HG03066 (cell line): Measurements from ENCODE around the gene TMEM163.
"Not testable (repeated sequence)": the region's sequence is repeated elsewhere in the genome, so short reads cannot be mapped to it uniquely, and the experiment has no call there.

Experiments
- ATAC-seq: cut with Tn5 transposase; IDR thresholded peaks from one replicate; pipeline ENCODE4 v1.9.1; 2021; ENCODE audit warnings: low read depth; ENCODE audit not compliant: unreplicated experiment

The TMEM163 gene

GRCh38 chr2:134583997-134584520 is 134.7 kb downstream of the TMEM163 start:
- ATAC-seq: no peak

GRCh38 chr2:134583462-134583861 is 135.3 kb downstream of the TMEM163 start:
- ATAC-seq: no peak

GRCh38 chr2:134582547-134582899 is 136.3 kb downstream of the TMEM163 start:
- ATAC-seq: no peak

GRCh38 chr2:134581877-134582546 is 136.8 kb downstream of the TMEM163 start:
- ATAC-seq: no peak

GRCh38 chr2:134578316-134578715 is 140.5 kb downstream of the TMEM163 start:
- no peak for ATAC-seq

- no peak for ATAC-seq
These were observed 142.3 kb downstream of the TMEM163 start for GRCh38 chr2:134576478-134576877.

GRCh38 chr2:134575888-134576287 is 142.9 kb downstream of the TMEM163 start:
- ATAC-seq: no peak

- ATAC-seq: no peak
These were observed 144.0 kb downstream of the TMEM163 start for GRCh38 chr2:134574611-134575330.

GRCh38 chr2:134573724-134574123 is 145.1 kb downstream of the TMEM163 start:
- ATAC-seq: no peak

- no peak for ATAC-seq
These were observed 145.8 kb downstream of the TMEM163 start for GRCh38 chr2:134573085-134573370.

GRCh38 chr2:134572314-134573084 is 146.3 kb downstream of the TMEM163 start:
- no peak for ATAC-seq

- no peak for ATAC-seq
These were observed 148.1 kb downstream of the TMEM163 start for GRCh38 chr2:134570676-134571075.

GRCh38 chr2:134568413-134568812 is 150.4 kb downstream of the TMEM163 start:
- no peak for ATAC-seq

- ATAC-seq: no peak
These were observed 151.1 kb downstream of the TMEM163 start for GRCh38 chr2:134567666-134568065.

GRCh38 chr2:134564955-134565354 is 153.8 kb downstream of the TMEM163 start:
- ATAC-seq: not testable (repeated sequence)

- no peak for ATAC-seq
These were observed 154.3 kb downstream of the TMEM163 start for GRCh38 chr2:134564549-134564948.

GRCh38 chr2:134558208-134558830 is 160.5 kb downstream of the TMEM163 start:
- ATAC-seq: no peak

GRCh38 chr2:134555411-134555810 is 163.4 kb downstream of the TMEM163 start:
- no peak for ATAC-seq

GRCh38 chr2:134553657-134554056 is 165.1 kb downstream of the TMEM163 start:
- ATAC-seq: no peak

- ATAC-seq: no peak
These were observed 168.1 kb downstream of the TMEM163 start for GRCh38 chr2:134550566-134551164.

- ATAC-seq: no peak
These were observed 169.7 kb downstream of the TMEM163 start for GRCh38 chr2:134549104-134549503.
